ENCODE data around the gene DNAI1. TPM values are rescaled to one million over a fixed set of nuclear protein-coding genes. Genes with fewer than 3 reads are reported as not detected.

DNAI1 gene
- polyA plus RNA-seq, 3 donors, result 1.5 to 4.4 (median 3.8) TPM

DNA sequence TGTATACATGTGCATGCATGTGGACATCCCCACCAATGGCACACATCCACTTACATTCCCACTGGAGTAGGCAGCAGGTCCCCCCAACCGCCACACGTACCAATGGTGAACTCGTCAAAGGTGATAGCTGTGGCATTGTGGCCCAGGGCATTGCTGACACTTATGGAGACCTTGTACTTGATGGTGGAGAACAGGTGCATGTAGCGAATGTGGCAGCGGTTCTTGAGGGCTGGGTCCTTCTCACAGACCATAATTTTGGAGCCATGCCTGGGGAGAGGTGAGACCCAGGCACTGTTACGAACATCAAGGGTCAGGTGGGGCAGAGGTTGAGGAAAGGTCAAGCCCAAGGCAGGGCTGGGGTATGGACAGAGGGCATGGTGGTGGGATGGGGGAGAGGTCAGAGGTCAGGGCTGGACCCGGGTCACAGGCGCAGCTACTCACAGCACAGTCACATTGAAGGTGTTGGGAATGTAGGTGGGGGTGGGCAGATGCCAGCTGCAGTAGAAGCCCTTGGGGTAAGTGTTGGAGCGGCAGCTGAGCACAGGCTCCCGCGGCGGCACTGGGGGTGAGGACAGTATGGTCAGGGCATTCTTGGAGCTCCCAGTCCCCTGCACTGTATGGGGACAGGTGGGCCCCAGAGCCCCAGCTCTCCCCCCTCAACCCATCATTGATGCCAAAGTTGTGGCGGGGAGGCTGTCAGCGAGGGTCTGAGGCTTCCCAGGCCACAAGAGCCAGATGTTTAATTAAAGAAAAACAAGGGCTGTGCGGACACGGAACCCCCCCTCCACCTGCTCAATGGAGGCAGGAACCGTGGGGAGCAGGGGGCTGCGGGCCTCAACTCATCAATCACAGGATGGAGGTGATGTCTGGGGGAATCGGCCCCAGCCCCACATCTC is 99.1 kb downstream of the DNAI1 start:
- no peak for DNase-seq

DNA sequence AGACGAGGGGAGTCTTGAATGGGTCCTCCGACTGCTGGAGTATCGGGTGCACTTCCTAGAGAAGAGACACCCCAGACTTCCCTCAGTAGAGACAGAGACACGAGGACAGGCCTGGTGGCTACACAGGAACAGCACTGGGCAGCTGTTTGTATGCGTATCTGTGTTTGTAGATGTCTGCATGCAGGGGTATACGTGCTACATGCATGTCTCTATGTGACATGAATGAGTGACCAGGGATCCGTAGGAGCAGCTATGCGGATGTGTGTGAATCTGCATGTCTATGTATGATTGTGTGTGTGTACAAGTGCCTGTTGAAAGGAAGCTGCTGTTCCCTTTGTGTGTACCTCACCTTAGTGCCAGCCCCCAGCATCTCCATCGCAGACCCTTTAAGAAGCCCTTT is 99.8 kb downstream of the DNAI1 start:
- no peak for DNase-seq

DNA sequence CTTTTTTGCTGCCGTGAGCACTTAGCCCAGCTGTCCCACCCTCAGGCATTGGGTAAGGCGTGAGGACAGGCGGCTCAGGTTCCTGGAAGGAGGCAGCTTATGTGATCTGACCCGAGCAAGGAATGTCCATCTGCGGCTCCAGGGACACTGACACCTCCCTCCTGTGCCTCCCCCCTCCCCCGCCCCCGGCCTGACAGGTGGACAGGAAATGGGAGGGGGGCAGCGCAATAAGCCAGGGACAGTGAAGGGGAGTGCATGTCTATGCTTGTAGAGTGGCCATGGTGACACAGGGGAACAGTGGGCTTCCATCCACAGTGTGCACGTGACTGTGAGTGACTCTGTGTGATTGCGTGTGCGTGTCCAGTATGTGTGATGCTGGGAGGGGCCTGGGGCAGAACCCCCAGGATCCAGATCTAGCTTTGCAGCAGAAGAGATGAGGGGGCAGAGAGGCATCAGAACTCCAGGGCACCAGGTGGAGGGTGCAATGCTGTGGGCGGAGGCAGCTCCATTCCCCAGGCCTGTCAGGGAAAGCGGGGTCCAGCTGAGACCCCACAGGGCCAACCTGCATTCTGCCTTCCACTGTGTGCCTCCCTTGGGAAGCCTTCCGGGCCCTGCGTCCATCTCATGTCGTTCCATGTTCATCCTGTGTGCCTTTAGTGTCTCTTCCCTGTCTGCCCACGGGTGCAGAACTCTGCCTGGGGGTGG is 100.5 kb downstream of the DNAI1 start:
- DNase-seq, result peak; percentile 82

DNA sequence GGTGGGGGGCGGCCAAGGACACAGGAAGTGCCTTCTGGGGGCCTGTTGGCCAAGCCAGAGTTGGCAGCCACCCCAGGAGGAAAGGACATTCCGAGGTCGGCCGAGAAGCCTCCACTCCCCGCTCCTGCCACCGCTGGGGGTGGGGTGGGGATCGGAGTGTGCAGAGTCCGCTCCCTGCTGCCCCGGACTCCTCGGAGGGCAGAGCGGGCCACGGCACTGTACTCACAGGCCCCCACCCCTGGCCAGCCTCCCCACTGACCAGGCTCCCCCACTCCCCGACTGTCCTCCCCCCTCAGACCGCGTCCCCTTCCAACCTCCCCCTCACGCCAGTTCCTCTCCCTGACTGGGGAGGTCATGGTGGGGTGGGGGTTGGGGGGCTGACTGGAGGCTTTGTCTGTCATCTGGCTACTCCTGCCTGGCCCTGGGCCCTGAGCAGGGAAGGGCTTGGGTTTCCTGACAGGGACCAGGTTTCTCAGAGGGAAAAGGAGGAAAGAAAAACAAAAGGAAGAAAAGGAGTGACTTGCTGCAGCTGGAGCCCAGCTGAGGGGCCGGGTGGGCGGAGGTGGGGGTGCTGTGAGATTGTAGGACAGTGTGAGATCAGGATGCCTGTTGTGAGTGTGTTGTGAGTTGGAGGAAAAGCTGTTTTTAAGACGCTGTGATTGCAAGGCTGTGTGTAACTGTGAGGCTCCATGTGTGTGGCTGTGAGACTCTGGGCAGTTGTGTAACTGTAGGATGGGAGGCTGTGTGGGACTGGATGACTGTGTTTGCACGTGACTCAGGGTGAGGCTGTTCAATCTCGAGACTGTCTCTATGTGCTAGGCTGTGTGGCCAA is 101.2 kb downstream of the DNAI1 start:
- DNase-seq, result peak; percentile 83

DNA sequence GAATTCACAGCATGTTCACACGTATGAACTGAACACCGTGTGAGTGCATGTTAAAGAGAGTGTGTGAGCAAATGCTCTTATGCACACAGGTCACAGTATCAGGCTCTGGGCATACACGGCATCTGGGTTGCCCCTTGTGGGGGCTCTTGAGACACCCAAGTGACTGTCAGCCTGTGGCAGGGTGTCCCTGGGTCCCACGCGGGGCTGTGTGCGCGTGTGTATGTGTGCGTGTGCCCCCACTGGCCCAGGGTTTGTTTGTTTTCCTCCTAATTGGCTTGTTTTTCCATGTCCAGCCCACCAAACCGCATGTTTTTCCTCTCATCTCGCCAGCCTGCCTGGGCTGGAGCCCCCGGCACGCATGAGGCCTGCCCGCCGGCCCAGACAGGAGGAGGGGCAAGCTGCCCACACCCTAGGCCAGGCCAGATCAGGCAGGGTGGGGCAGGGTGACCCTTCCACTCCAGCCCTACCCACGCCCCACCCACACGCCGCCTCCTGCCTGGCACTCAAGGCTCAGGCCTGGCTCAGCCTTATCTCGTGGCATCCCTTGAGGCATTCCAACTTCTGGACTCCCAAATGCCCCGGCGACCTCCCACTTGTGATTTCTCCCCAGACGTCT is 102.1 kb downstream of the DNAI1 start:
- no peak for DNase-seq

DNA sequence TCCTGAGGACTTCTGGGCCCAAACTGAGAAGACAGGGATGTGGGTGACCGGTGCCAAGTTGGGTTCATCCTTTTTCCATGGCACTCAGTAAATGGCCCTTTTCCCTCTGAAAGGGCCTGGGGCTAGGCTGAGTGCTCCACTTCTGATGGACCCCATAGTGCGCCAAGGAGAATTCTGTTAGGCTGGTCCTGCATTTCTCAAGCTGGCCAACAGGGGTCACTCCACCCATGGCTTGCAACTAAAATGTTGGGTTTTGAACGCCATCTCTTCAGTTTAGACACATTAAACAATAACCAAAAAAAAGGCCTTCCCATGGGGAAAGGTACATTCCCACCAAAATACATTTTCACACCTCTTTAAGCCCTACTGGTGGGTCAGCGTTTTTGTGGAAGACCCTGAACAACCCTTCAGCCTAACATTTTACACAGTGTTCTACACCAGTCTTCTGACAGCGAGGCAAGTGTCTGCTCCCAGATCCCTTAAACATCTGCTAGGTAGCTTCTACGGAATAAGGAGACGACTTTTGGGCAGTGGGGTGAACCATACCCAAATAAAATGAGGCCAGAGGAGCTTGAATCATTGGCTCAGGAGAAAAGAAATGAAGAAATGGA is 103.6 kb downstream of the DNAI1 start:
- DNase-seq, result no peak

DNA sequence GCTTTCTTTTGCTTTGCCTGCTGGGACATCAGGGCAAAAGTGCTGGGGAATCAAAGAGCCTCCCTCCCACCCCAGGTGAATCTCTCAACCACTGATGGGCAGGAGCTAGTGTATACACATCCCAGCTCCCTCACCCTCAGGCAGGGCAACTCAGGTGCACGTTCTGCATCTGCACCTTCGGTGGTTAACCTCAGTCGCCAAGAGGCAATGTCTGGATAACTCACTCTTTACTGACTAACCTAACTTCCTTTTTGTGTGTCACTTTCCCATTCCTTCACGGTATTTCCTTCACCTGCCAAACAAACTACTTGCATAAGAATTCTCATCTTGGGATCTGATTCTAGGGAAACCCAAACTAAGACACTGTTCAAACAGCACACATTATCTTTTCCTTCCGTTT is 104.7 kb downstream of the DNAI1 start:
- DNase-seq, result no peak

DNA sequence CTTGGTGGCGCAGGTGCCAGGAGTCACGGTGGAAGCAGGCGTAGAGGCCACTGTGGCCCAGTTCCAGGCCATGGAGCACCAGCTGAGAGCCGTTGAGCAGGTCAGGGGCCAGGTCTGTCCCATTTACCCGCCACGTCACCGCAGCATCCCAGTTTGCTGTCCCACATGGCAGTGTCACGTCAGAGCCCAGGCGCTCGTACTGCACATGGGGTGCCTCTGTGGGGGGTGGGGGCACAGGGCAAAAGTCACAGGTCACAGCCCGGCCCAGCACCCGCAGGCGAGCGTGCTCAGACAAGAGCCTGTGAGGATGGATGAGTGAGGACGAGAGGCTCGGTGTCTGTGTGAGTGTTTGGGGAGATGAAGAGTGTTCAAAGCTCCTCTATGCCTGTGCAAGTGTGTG is 106.0 kb downstream of the DNAI1 start:
- no peak for DNase-seq

DNA sequence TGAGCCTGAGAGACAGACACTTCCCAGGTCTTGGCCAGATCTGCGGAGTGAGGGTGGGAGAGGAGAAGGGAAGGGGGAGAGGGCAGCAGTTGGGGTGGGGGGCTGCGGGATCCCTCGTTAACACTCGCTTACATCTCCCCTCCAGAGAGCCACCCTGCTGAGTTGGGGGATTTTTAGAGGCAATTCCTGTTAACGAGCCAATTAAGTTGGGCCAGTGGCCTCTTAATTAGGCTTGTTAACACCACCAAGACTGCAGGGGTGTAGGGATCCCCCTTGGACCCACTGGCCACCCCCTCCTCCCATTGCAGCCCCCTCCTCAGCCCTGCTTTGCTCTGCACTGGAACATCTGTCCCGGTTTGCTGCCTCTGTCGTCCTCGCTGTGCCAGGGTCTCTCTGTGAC is 107.3 kb downstream of the DNAI1 start:
- no peak for DNase-seq

DNA sequence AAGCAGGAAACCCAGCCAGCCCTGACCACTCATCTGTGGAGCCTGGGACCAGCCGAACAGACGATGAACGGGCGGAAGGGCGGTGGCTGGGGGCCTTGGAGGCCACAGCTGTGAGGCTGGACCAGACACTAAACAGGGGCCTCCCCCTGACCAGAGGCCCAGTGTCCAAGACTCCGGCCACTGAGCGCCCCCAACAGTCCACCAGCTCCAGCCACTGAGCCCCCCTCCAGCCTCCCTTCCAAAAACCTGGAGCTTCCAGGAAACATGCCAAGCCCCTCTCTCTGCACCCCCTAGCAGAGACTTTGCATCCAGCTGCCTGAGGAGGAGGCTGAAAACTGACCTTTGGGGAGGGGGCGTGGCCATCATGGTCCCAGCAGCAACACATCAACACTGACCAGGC is 107.7 kb downstream of the DNAI1 start:
- DNase-seq, result no peak

DNA sequence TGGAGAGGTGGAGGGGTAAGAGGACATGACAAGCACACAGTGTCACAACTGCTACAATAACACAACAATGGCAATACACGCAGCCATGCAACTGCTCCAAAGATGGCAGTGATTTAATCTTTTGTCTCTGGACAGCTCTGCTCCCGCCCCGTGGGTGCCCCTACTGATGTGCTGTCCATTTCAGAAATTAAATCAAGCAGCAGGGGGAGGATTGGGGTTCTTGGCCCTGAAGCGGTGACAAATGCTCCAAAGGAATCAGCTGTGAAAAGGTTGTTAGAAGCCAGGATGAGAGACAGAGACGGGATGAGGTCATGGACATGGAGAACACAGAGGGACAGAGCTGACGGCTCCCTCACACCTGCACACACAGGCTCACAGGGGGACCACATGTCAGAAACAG is 108.4 kb downstream of the DNAI1 start:
- no peak for DNase-seq

DNA sequence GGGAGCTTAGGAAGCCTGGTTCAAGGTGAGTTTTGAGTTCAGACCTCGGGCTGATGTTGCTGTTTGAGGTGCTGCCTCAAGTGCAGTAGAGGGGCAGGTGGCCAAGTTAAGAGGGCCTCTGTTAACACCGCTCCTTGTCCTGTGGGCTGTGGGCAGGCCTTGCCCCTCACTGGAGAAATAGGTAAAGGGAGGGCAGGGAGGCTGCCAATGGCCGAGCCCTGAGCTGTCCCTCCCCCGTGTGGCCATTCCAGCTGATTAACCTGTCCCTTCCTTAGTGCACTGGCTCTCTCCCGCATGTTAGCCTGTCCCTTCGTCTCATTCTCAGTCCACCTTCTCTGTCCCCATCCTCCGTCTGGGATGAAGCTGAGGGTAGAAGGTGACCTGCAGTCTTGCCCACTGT is 109.5 kb downstream of the DNAI1 start:
- no peak for DNase-seq

DNA sequence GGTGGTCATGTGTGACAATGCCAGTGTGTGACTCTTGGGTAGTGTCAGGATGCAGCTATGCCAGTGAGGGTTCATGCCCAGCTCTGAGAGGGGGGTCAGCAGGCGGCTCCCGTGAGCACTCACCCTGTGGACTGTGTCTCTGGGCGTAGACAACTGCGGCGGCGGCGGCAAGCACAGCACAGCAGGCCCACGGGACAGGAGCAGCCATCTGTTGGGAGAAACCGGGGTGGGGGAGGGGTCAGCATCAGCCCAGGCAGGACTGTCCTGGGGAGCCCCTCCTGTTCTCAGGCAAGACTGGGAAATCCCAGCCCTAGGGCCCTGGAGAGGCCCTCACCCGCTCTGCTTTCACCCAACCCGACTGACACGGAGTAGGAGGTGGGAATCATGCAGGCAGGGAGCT is 110.2 kb downstream of the DNAI1 start:
- DNase-seq, result no peak

DNA sequence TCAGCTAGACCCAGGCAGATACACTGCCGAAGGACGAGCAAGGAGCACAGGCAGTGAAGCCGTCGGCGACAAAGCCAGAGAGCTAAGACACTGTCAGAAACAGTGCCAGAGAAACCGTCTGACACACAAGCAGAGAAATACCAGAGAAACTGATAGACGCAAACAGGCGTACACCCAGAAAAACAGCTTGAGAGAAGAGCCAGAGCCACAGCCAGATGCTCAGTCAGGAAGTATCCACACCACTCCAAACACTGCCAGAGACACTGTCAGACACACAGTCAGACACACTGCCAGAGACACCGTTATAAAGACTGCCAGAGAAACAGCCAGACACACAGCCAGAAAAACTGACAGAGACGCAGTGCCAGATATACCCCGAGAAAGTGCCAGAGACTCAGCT is 111.8 kb downstream of the DNAI1 start:
- no peak for DNase-seq

Other genes starting within 250 kb of the DNAI1 start
- gene KIF24, start 129.5 kb upstream of the DNAI1 start, polyA plus RNA-seq (ENCODE audit: insufficient read length in 3 of 3), result 1 to 10 TPM; 6.0 to 8.0 (median 7.1) TPM
- 10 to 100 TPM; 28.6 to 30.6 (median 30.5) TPM for gene NUDT2, start 129.2 kb upstream of the DNAI1 start, polyA plus RNA-seq (ENCODE audit: insufficient read length in 3 of 3)
- gene MYORG, start 81.9 kb upstream of the DNAI1 start, polyA plus RNA-seq (ENCODE audit: insufficient read length in 3 of 3), result 10 to 100 TPM in 1 of 3 donors, 1 to 10 TPM in 2; 8.1 to 10.1 (median 9.9) TPM
- 10 to 100 TPM; 13.3 to 15.6 (median 14.1) TPM for gene FAM219A, start 235 bp upstream of the DNAI1 start, polyA plus RNA-seq (ENCODE audit: insufficient read length in 3 of 3)
- gene ENHO, start 64.2 kb downstream of the DNAI1 start, polyA plus RNA-seq (ENCODE audit: insufficient read length in 3 of 3), result 1 to 10 TPM in 2 of 3 donors, under 1 TPM in 1; 0.83 to 2.5 (median 2.4) TPM
- 10 to 100 TPM; 31.6 to 48.1 (median 45.5) TPM for gene CNTFR, start 130.9 kb downstream of the DNAI1 start, polyA plus RNA-seq (ENCODE audit: insufficient read length in 3 of 3)
- 10 to 100 TPM; 31.1 to 35.4 (median 35.0) TPM for gene RPP25L, start 153.3 kb downstream of the DNAI1 start, polyA plus RNA-seq (ENCODE audit: insufficient read length in 3 of 3)
- 100 to 1,000 TPM in 2 of 3 donors, 10 to 100 TPM in 1; 98.7 to 105 (median 103) TPM for gene DCTN3, start 161.7 kb downstream of the DNAI1 start, polyA plus RNA-seq (ENCODE audit: insufficient read length in 3 of 3)
- gene ARID3C, start 170.3 kb downstream of the DNAI1 start, polyA plus RNA-seq (ENCODE audit: insufficient read length in 3 of 3), result under 1 TPM; 0.14 to 0.27 (median 0.16) TPM
- gene SIGMAR1, start 179.0 kb downstream of the DNAI1 start, polyA plus RNA-seq (ENCODE audit: insufficient read length in 3 of 3), result 10 to 100 TPM; 52.7 to 58.7 (median 56.3) TPM
- 10 to 100 TPM; 73.8 to 83.4 (median 83.2) TPM for gene GALT, start 187.9 kb downstream of the DNAI1 start, polyA plus RNA-seq (ENCODE audit: insufficient read length in 3 of 3)
- 10 to 100 TPM; 64.0 to 81.4 (median 71.6) TPM for gene IL11RA, start 193.4 kb downstream of the DNAI1 start, polyA plus RNA-seq (ENCODE audit: insufficient read length in 3 of 3)
- gene CCL27, start 203.9 kb downstream of the DNAI1 start, polyA plus RNA-seq (ENCODE audit: insufficient read length in 3 of 3), result under 1 TPM; 0.37 to 0.95 (median 0.95) TPM
- gene CCL19, start 232.5 kb downstream of the DNAI1 start, polyA plus RNA-seq (ENCODE audit: insufficient read length in 3 of 3), result under 1 TPM in 1 of 3 donors, not detected in 2; 0.19 TPM